Activated T-cell treated with anti-CD3 and anti-CD28 coated beads, Interleukin-2, amount 50 U/mL, for 72 hours (primary cell): ENCODE data around the gene ILDR1. TPM values are rescaled to one million over a fixed set of nuclear protein-coding genes. Genes with fewer than 3 reads are reported as not detected.

Experiments
- ATAC-seq, 2 donors: fragments of 150-1000 bp; cut with Tn5 transposase; replicated peaks in 1 of 2; 2 replicates each; pipeline ENCODE4 v1.10.0; 2021; ENCODE audit warnings: moderate library complexity in 2 of 2, mild to moderate bottlenecking in 1 of 2
- DNase-seq, 2 donors: peaks; one replicate each; pipeline ENCODE4 v3.0.0; 2021 to 2022; ENCODE audit warnings: mixed read lengths in 1 of 2
- H3K27ac Mint-ChIP-seq: one replicate; pipeline ENCODE4 v1.8.0; 2022; ENCODE audit warnings: mild to moderate bottlenecking, moderate library complexity, mixed read lengths
- H3K27me3 Mint-ChIP-seq: one replicate; pipeline ENCODE4 v1.8.0; 2022; ENCODE audit warnings: low read depth, mixed read lengths
- H3K36me3 Mint-ChIP-seq, 2 donors: one replicate each; pipeline ENCODE4 v1.8.0; 2022; ENCODE audit warnings: mixed read lengths in 2 of 2, mild to moderate bottlenecking in 1 of 2; ENCODE audit not compliant: insufficient read depth in 2 of 2
- H3K4me1 Mint-ChIP-seq: one replicate; pipeline ENCODE4 v1.8.0; 2022; ENCODE audit warnings: low read depth, mixed read lengths
- H3K4me3 Mint-ChIP-seq, 2 donors: one replicate each; pipeline ENCODE4 v1.8.0; 2022; ENCODE audit warnings: mild to moderate bottlenecking in 2 of 2, mixed read lengths in 2 of 2, moderate library complexity in 2 of 2
- H3K9me3 Mint-ChIP-seq, 2 donors: one replicate each; pipeline ENCODE4 v1.8.0; 2022; ENCODE audit warnings: mixed read lengths in 2 of 2
- total RNA-seq, 2 donors: library from RNA; stranded (reverse); gene quantifications; one replicate each; pipeline ENCODE4 v1.2.3, GENCODE V29; 2022

The ILDR1 gene
- total RNA-seq, 2 donors from 2014 or later = 0.28 to 0.31 TPM

- no peak overlapping the region for H3K27ac Mint-ChIP-seq
- peaks cover 13 to 16% of the 10 kb centered on the region in 2 donors for H3K9me3 Mint-ChIP-seq
- DNase-seq (no peak), ATAC-seq (no peak)
- peaks cover 11% of the 10 kb centered on the region for H3K27me3 Mint-ChIP-seq
- H3K4me1 Mint-ChIP-seq = peaks cover 16% of the 10 kb centered on the region
- no peak overlapping the region for H3K4me3 Mint-ChIP-seq
- peaks cover 10 to 12% of the 10 kb centered on the region in 2 donors for H3K36me3 Mint-ChIP-seq
These were observed 11.0 kb upstream of the ILDR1 start for GRCh38 chr3:122033023-122033422.

GRCh38 chr3:122032531-122032930, 10.5 kb upstream of the ILDR1 start:
- ATAC-seq (no peak), DNase-seq (no peak)
- peaks cover 6 to 9% of the 10 kb centered on the region in 2 donors for H3K36me3 Mint-ChIP-seq
- peaks cover 10 to 13% of the 10 kb centered on the region in 2 donors for H3K9me3 Mint-ChIP-seq
- H3K4me1 Mint-ChIP-seq = peaks cover 16% of the 10 kb centered on the region
- H3K4me3 Mint-ChIP-seq = no peak overlapping the region
- peaks cover 6% of the 10 kb centered on the region for H3K27me3 Mint-ChIP-seq
- H3K27ac Mint-ChIP-seq = no peak overlapping the region

GRCh38 chr3:122031123-122031468, 9.0 kb upstream of the ILDR1 start:
- H3K36me3 Mint-ChIP-seq = peaks cover 5% of the 10 kb centered on the region in 2 donors
- no peak for DNase-seq
- no peak for ATAC-seq

GRCh38 chr3:122030381-122031122, 8.5 kb upstream of the ILDR1 start:
- Mint-ChIP-seq H3K27me3 (peaks cover 13% of the 10 kb centered on the region), H3K4me3 (peak overlapping the region; percentile 8 to 49), H3K9me3 (peaks cover 5% of the 10 kb centered on the region in 2 donors), H3K36me3 (peaks cover 0 to 4% of the 10 kb centered on the region in 2 donors), H3K27ac (peak overlapping the region; percentile 9), H3K4me1 (peaks cover 16% of the 10 kb centered on the region)
- DNase-seq (peak; percentile 17 to 21), ATAC-seq (peak; percentile 83 to 87)

More at GRCh38 chr3:122031123-122031468, 9.0 kb upstream of the ILDR1 start:
- Mint-ChIP-seq H3K27ac (no peak overlapping the region), H3K9me3 (peaks cover 10 to 11% of the 10 kb centered on the region in 2 donors), H3K4me1 (peaks cover 16% of the 10 kb centered on the region), H3K4me3 (peak overlapping the region in 1 of 2 donors; percentile 49), H3K27me3 (peaks cover 9% of the 10 kb centered on the region)

- Mint-ChIP-seq H3K27me3 (peaks cover 29% of the 10 kb centered on the region), H3K36me3 (no peaks in the 10 kb centered on the region), H3K27ac (no peak overlapping the region), H3K9me3 (peaks cover 0 to under 1% of the 10 kb centered on the region in 2 donors), H3K4me1 (peaks cover 6% of the 10 kb centered on the region), H3K4me3 (no peak overlapping the region)
- no peak for ATAC-seq
- no peak for DNase-seq
These were observed 3.2 kb upstream of the ILDR1 start for GRCh38 chr3:122025296-122025695.

- Mint-ChIP-seq H3K4me1 (peaks cover 1% of the 10 kb centered on the region), H3K27me3 (peaks cover 33% of the 10 kb centered on the region), H3K36me3 (no peaks in the 10 kb centered on the region), H3K27ac (no peak overlapping the region), H3K4me3 (no peak overlapping the region), H3K9me3 (no peaks in the 10 kb centered on the region)
- ATAC-seq (no peak), DNase-seq (no peak)
These were observed 2.8 kb upstream of the ILDR1 start for GRCh38 chr3:122024800-122025199.

- H3K4me3 Mint-ChIP-seq = peak overlapping the region in 1 of 2 donors; percentile 36
- ATAC-seq (no peak), DNase-seq (no peak)
- no peak overlapping the region for H3K27ac Mint-ChIP-seq
- H3K4me1 Mint-ChIP-seq = no peaks in the 10 kb centered on the region
- H3K36me3 Mint-ChIP-seq = no peaks in the 10 kb centered on the region
- no peaks in the 10 kb centered on the region for H3K9me3 Mint-ChIP-seq
- peaks cover 47% of the 10 kb centered on the region for H3K27me3 Mint-ChIP-seq
These were observed 1.4 kb upstream of the ILDR1 start for GRCh38 chr3:122023335-122023910.

- ATAC-seq (no peak), DNase-seq (no peak)
- no peaks in the 10 kb centered on the region for H3K4me1 Mint-ChIP-seq
- peak overlapping the region in 1 of 2 donors; percentile 37 for H3K4me3 Mint-ChIP-seq
- no peak overlapping the region for H3K27ac Mint-ChIP-seq
- peaks cover under 1 to 1% of the 10 kb centered on the region in 2 donors for H3K9me3 Mint-ChIP-seq
- peaks cover 66% of the 10 kb centered on the region for H3K27me3 Mint-ChIP-seq
- peaks cover under 1% of the 10 kb centered on the region in 2 donors for H3K36me3 Mint-ChIP-seq
These were observed 1.0 kb downstream of the ILDR1 start for GRCh38 chr3:122021037-122021436.

GRCh38 chr3:122019493-122019892, 2.6 kb downstream of the ILDR1 start:
- Mint-ChIP-seq H3K9me3 (peaks cover 3 to 6% of the 10 kb centered on the region in 2 donors), H3K27ac (no peak overlapping the region), H3K4me3 (no peak overlapping the region), H3K36me3 (peaks cover 2 to 3% of the 10 kb centered on the region in 2 donors), H3K27me3 (peaks cover 68% of the 10 kb centered on the region), H3K4me1 (peaks cover 9% of the 10 kb centered on the region)
- no peak for DNase-seq
- no peak for ATAC-seq

GRCh38 chr3:122014741-122015140, 7.3 kb downstream of the ILDR1 start:
- Mint-ChIP-seq H3K9me3 (peaks cover 3 to 6% of the 10 kb centered on the region in 2 donors), H3K27ac (no peak overlapping the region), H3K4me3 (no peak overlapping the region), H3K4me1 (peaks cover 22% of the 10 kb centered on the region), H3K36me3 (peaks cover 2 to 3% of the 10 kb centered on the region in 2 donors), H3K27me3 (peaks cover 54% of the 10 kb centered on the region)
- ATAC-seq (peak; percentile 98 to 99), DNase-seq (peak; percentile 52 to 65)

- H3K4me1 Mint-ChIP-seq = peaks cover 22% of the 10 kb centered on the region
- H3K9me3 Mint-ChIP-seq = peaks cover 3 to 6% of the 10 kb centered on the region in 2 donors
- ATAC-seq = no peak
- no peak overlapping the region for H3K4me3 Mint-ChIP-seq
- H3K27ac Mint-ChIP-seq = no peak overlapping the region
- H3K27me3 Mint-ChIP-seq = peaks cover 44% of the 10 kb centered on the region
- peaks cover 2 to 3% of the 10 kb centered on the region in 2 donors for H3K36me3 Mint-ChIP-seq
- DNase-seq = no peak
These were observed 8.6 kb downstream of the ILDR1 start for GRCh38 chr3:122013448-122013925.

- peak overlapping the region; percentile 11 for H3K27ac Mint-ChIP-seq
These were observed 9.2 kb downstream of the ILDR1 start for GRCh38 chr3:122012821-122013220.

GRCh38 chr3:122011396-122011795, 10.7 kb downstream of the ILDR1 start:
- Mint-ChIP-seq H3K4me1 (peaks cover 22% of the 10 kb centered on the region), H3K36me3 (peaks cover 2 to 3% of the 10 kb centered on the region in 2 donors), H3K9me3 (peaks cover 3 to 4% of the 10 kb centered on the region in 2 donors), H3K27ac (no peak overlapping the region), H3K27me3 (peaks cover 25% of the 10 kb centered on the region), H3K4me3 (no peak overlapping the region)
- ATAC-seq (no peak), DNase-seq (no peak)

More at GRCh38 chr3:122012821-122013220, 9.2 kb downstream of the ILDR1 start:
- H3K36me3 Mint-ChIP-seq = peaks cover 2 to 3% of the 10 kb centered on the region in 2 donors
- ATAC-seq = peak in 1 of 2 donors; percentile 6
- no peak for DNase-seq
- peaks cover 3 to 6% of the 10 kb centered on the region in 2 donors for H3K9me3 Mint-ChIP-seq
- H3K4me3 Mint-ChIP-seq = peak overlapping the region in 1 of 2 donors; percentile 13
- peaks cover 22% of the 10 kb centered on the region for H3K4me1 Mint-ChIP-seq
- H3K27me3 Mint-ChIP-seq = peaks cover 38% of the 10 kb centered on the region
